Neural cell (in vitro differentiated cells): Measurements from ENCODE around the gene DNAJC5. TPM values are rescaled to one million over a fixed set of nuclear protein-coding genes. Genes with fewer than 3 reads are reported as not detected.

ENCODE experiments used
- H2AFZ ChIP-seq: fragments of 200-600, 300-800 bp; sonication (generic), shearing (Covaris generic); 2 replicates; pipeline ENCODE4 v1.6.0; 2014; ENCODE audit warnings: low read depth, mild to moderate bottlenecking, antibody characterized with exemption, low read length, moderate library complexity
- H3F3A ChIP-seq: fragments of 200-600 bp; shearing (Covaris generic); 2 replicates; pipeline ENCODE4 v1.6.1; 2016; ENCODE audit warnings: mild to moderate bottlenecking, moderate library complexity, mixed read lengths, antibody characterized with exemption, low read length; ENCODE audit not compliant: insufficient read depth, poor library complexity, severe bottlenecking
- H3K27ac ChIP-seq: fragments of 200-600, 300-800 bp; sonication (generic), shearing (Covaris generic); 2 replicates; pipeline ENCODE4 v1.5.1; 2014; ENCODE audit warnings: mild to moderate bottlenecking, low read length, moderate library complexity
- H3K27me3 ChIP-seq: fragments of 300-800, 200-600 bp; sonication (generic), shearing (Covaris generic); 2 replicates; pipeline ENCODE4 v1.6.0; 2014; ENCODE audit warnings: mild to moderate bottlenecking, low read depth, low read length, moderate library complexity; ENCODE audit not compliant: insufficient read depth
- H3K36me3 ChIP-seq: fragments of 300-800, 200-600 bp; sonication (generic), shearing (Covaris generic); 2 replicates; pipeline ENCODE4 v1.5.1; 2014; ENCODE audit warnings: mild to moderate bottlenecking, antibody characterized with exemption, low read length, moderate library complexity; ENCODE audit not compliant: insufficient read depth
- H3K4me2 ChIP-seq: fragments of 300-800, 200-600 bp; sonication (generic), shearing (Covaris generic); 2 replicates; pipeline ENCODE4 v1.6.0; 2014; ENCODE audit warnings: mild to moderate bottlenecking, low read length
- H3K4me3 ChIP-seq: fragments of 300-800, 200-600 bp; sonication (generic), shearing (Covaris generic); 2 replicates; pipeline ENCODE4 v1.5.1; 2014; ENCODE audit warnings: mild to moderate bottlenecking, low read length, moderate library complexity
- H3K79me2 ChIP-seq: fragments of 200-600 bp; shearing (Covaris generic); replicated peaks from 2 replicates; pipeline ENCODE4 v1.6.0; 2014; ENCODE audit warnings: mild to moderate bottlenecking, low read length, moderate library complexity; ENCODE audit not compliant: insufficient read depth
- H3K9ac ChIP-seq: fragments of 300-800, 200-600 bp; sonication (generic), shearing (Covaris generic); 2 replicates; pipeline ENCODE4 v1.6.1; 2016; ENCODE audit warnings: mild to moderate bottlenecking, low read length, mixed read lengths
- H3K9me2 ChIP-seq: fragments of 200-600 bp; shearing (Covaris generic); 2 replicates; pipeline ENCODE4 v1.6.1; 2016; ENCODE audit warnings: mild to moderate bottlenecking, low read length, mixed read lengths; ENCODE audit not compliant: insufficient read depth
- H3K9me3 ChIP-seq: fragments of 200-600, 300-800 bp; sonication (generic), shearing (Covaris generic); 2 replicates; pipeline ENCODE4 v1.6.1; 2016; ENCODE audit warnings: mild to moderate bottlenecking, mixed run types, low read length, moderate library complexity, mixed read lengths
- H4K20me1 ChIP-seq: fragments of 200-600 bp; shearing (Covaris generic); 2 replicates; pipeline ENCODE4 v1.6.1; 2016; ENCODE audit warnings: mild to moderate bottlenecking, mixed run types; ENCODE audit not compliant: insufficient read depth
- EP300 ChIP-seq: fragments of 450-650 bp; conservative IDR thresholded peaks from 2 replicates; pipeline ENCODE4 v1.6.1; 2014; ENCODE audit warnings: antibody characterized with exemption, mild to moderate bottlenecking, moderate library complexity; ENCODE audit not compliant: poor library complexity, severe bottlenecking
- EZH2 ChIP-seq: fragments of 200-600, 300-800 bp; shearing (Covaris generic), sonication (generic); IDR thresholded peaks from 2 replicates; pipeline ENCODE4 v1.6.1; 2014; ENCODE audit warnings: antibody characterized with exemption, low read length, borderline replicate concordance, mild to moderate bottlenecking; ENCODE audit not compliant: insufficient read depth, poor library complexity, severe bottlenecking
- MXI1 ChIP-seq: fragments of 450-650 bp; conservative IDR thresholded peaks from 2 replicates; pipeline ENCODE4 v1.6.1; 2014; ENCODE audit warnings: antibody characterized with exemption, mild to moderate bottlenecking; ENCODE audit not compliant: poor library complexity, severe bottlenecking
- POLR2AphosphoS5 ChIP-seq: IDR thresholded peaks from 2 replicates; pipeline ENCODE4 v1.6.1; 2012
- RAD21 ChIP-seq: fragments of 450-650 bp; conservative IDR thresholded peaks from 2 replicates; pipeline ENCODE4 v1.6.1; 2014; ENCODE audit warnings: antibody characterized with exemption, mild to moderate bottlenecking, moderate library complexity
- REST ChIP-seq: IDR thresholded peaks from 2 replicates; pipeline ENCODE4 v1.6.1; 2012; ENCODE audit warnings: borderline replicate concordance
- SMC3 ChIP-seq: fragments of 450-650 bp; conservative IDR thresholded peaks from 2 replicates; pipeline ENCODE4 v1.6.1; 2014; ENCODE audit warnings: antibody characterized with exemption, mild to moderate bottlenecking, moderate library complexity; ENCODE audit not compliant: poor library complexity
- TAF1 ChIP-seq: IDR thresholded peaks from 2 replicates; pipeline ENCODE4 v1.6.1; 2012; ENCODE audit warnings: low read depth
- polyA plus RNA-seq: library from polyadenylated mRNA; depleted of rRNA; stranded (reverse); fragments of >200 nt; gene quantifications from 2 replicates; pipeline ENCODE4 v1.2.3, GENCODE V29; 2014
- TF ChIP-seq, protein P1 (sequence below): fragments of 450-650 bp; IDR thresholded peaks from 2 replicates; pipeline ENCODE4 v1.5.1; 2014; ENCODE audit warnings: antibody characterized with exemption, mild to moderate bottlenecking, moderate library complexity; ENCODE audit not compliant: poor library complexity, severe bottlenecking

The DNAJC5 gene
- polyA plus RNA-seq, 1 donor from 2014 or later = 82.8 TPM

DNA sequence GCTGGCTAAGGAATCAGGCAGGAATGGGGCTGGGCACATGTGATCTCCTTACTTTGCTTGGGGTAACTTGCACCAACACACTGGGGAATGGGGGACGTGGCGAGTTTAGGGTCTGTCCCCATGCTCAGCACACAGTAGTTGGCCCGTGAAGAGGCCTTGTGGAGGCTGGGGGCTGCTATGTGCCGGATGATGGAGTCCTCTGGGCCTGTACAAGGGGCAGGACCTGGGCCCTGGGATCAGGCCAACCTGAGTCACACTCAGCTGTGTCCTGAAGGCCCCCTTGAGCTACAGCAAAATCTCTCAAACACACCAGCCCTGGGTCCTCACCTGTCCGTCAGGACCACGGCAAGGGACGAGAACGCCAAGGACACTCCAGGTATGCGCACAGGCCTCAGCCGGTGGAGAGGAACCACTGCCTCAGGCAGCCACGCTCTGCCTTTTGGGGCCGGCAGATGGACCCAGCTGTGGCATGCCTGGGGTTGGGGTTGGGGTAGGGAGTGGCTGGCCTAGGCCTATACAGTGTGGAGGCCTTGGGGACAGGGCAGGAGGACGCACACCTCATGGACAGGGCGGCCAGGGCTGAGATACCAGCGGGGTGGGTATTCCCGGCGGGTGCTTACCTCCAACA, 50.2 kb downstream of the DNAJC5 start:
- Histone ChIP-seq H3K36me3 (no peaks in the 10 kb centered on the region), H3K27ac (no peak overlapping the region), H2AFZ (no peak overlapping the region), H3K9me2 (no peaks in the 10 kb centered on the region), H3K27me3 (no peaks in the 10 kb centered on the region), H3K4me3 (no peak overlapping the region), H3K9me3 (no peaks in the 10 kb centered on the region), H3F3A (no peaks in the 10 kb centered on the region), H4K20me1 (no peaks in the 10 kb centered on the region), H3K79me2 (peaks cover 20% of the 10 kb centered on the region), H3K9ac (no peak overlapping the region), H3K4me2 (no peak overlapping the region)
- TF ChIP-seq REST (no peak), EP300 (no peak), POLR2AphosphoS5 (no peak), RAD21 (no peak), TAF1 (no peak), SMC3 (no peak), MXI1 (no peak), EZH2 (no peak)
- TF ChIP-seq, protein P1, sequence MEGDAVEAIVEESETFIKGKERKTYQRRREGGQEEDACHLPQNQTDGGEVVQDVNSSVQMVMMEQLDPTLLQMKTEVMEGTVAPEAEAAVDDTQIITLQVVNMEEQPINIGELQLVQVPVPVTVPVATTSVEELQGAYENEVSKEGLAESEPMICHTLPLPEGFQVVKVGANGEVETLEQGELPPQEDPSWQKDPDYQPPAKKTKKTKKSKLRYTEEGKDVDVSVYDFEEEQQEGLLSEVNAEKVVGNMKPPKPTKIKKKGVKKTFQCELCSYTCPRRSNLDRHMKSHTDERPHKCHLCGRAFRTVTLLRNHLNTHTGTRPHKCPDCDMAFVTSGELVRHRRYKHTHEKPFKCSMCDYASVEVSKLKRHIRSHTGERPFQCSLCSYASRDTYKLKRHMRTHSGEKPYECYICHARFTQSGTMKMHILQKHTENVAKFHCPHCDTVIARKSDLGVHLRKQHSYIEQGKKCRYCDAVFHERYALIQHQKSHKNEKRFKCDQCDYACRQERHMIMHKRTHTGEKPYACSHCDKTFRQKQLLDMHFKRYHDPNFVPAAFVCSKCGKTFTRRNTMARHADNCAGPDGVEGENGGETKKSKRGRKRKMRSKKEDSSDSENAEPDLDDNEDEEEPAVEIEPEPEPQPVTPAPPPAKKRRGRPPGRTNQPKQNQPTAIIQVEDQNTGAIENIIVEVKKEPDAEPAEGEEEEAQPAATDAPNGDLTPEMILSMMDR = no peak

DNA sequence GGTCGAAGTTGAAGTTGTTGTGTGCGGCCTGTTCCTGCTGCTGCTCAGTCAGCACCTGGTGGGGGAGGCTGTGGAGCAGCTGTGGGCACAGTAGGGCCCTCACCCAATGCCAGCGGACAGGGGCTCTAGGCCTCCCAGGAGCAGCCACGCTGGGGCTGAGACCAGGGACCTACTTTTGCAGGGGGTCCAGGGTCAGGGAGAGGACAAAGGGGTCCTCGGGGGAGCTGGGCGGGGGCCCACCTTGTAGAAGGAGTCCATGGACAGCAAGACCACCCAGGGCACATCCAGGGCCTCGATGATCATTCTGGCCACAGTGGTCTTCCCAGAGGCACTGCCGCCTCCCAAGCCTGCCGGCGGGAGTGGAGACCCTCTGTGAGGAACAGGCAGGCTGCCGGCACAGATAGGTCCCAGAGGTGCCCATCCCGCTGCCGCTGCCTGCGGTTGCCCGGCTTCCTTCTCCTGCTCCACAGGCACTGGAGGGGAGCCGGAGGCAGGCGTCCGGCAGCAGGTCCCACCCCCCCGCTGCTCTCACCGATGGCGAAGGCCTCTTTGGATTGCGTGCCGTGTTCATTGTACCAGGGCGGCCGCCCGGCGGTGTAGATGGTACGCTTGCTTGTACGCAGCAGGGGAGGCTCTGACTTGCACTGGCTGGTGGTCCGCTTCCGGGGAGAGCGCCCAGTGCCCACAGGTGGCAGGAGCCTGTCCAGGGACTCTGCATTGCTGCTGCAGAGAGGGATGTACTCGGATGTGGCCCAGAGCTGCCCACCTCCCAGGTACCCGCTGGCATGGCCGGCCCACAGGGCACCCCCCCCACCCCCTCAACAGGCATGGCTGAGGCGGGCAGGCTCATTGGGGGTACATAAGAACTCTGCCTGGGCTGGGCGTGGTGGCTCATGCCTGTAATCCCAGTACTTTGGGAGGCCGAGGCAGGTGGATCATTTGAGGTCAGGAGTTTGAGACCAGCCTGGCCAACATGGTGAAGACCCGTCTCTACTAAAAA, 51.3 kb downstream of the DNAJC5 start:
- H4K20me1 ChIP-seq = no peaks in the 10 kb centered on the region
- H3K27ac ChIP-seq = no peak overlapping the region

More for the DNA sequence above, 51.3 kb downstream of the DNAJC5 start:
- no peak overlapping the region for H3K4me2 ChIP-seq
- H3K9ac ChIP-seq = no peak overlapping the region
- H3K4me3 ChIP-seq = no peak overlapping the region
- H3F3A ChIP-seq = no peaks in the 10 kb centered on the region
- no peaks in the 10 kb centered on the region for H3K36me3 ChIP-seq
- no peaks in the 10 kb centered on the region for H3K9me3 ChIP-seq
- H2AFZ ChIP-seq = no peak overlapping the region
- no peaks in the 10 kb centered on the region for H3K27me3 ChIP-seq
- H3K9me2 ChIP-seq = no peaks in the 10 kb centered on the region
- peaks cover 29% of the 10 kb centered on the region for H3K79me2 ChIP-seq
- TF ChIP-seq, protein P1 = no peak
- no peak for TF ChIP-seq SMC3
- no peak for TF ChIP-seq MXI1
- no peak for TF ChIP-seq EZH2
- no peak for TF ChIP-seq TAF1
- TF ChIP-seq RAD21 = no peak
- TF ChIP-seq POLR2AphosphoS5 = no peak
- no peak for TF ChIP-seq EP300
- TF ChIP-seq REST = no peak
